Epithelial cell of esophagus (primary cell): ENCODE data around the gene KIT.

ENCODE experiments used
- DNase-seq: peaks from one replicate; pipeline ENCODE4 v3.0.0; 2010; ENCODE audit warnings: low read depth
- H3K4me3 ChIP-seq: 2 replicates; pipeline ENCODE4 v1.5.1; 2011; ENCODE audit warnings: mild to moderate bottlenecking, low read length, control low read depth
- TF ChIP-seq, protein P1 (sequence below): IDR thresholded peaks from 2 replicates; pipeline ENCODE4 v1.5.1; 2011; ENCODE audit warnings: low read depth, mild to moderate bottlenecking, low read length, control low read depth, inconsistent platforms; ENCODE audit not compliant: insufficient read depth; ENCODE audit errors: missing control alignments

The KIT gene

DNA sequence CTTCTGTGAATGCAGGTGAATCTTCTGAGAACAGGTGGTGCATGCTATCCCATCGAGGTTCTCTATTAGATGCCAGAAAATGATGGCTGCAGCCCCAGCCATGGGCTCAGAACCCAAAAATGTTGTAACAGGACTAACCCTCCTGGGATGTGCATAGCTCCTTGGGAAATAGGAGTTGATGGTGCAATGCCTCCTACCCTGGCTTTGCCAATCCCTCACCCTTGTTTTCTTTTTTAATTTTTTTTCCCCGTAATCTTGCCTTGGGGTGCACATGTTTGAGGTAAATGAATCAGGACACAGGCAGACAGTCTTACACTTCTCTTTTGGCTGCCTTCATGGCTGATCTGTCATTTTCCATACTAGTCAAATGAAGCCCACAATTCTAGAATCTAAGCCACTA is 96.6 kb downstream of the KIT start:
- DNase-seq, result no peak
- TF ChIP-seq, protein P1, sequence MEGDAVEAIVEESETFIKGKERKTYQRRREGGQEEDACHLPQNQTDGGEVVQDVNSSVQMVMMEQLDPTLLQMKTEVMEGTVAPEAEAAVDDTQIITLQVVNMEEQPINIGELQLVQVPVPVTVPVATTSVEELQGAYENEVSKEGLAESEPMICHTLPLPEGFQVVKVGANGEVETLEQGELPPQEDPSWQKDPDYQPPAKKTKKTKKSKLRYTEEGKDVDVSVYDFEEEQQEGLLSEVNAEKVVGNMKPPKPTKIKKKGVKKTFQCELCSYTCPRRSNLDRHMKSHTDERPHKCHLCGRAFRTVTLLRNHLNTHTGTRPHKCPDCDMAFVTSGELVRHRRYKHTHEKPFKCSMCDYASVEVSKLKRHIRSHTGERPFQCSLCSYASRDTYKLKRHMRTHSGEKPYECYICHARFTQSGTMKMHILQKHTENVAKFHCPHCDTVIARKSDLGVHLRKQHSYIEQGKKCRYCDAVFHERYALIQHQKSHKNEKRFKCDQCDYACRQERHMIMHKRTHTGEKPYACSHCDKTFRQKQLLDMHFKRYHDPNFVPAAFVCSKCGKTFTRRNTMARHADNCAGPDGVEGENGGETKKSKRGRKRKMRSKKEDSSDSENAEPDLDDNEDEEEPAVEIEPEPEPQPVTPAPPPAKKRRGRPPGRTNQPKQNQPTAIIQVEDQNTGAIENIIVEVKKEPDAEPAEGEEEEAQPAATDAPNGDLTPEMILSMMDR, result no peak
- no peak overlapping the region for H3K4me3 ChIP-seq

GRCh38 chr4:54764476-54764875 is 106.7 kb downstream of the KIT start:
- no peak for DNase-seq
- TF ChIP-seq, protein P1, result no peak
- H3K4me3 ChIP-seq, result no peak overlapping the region

DNA sequence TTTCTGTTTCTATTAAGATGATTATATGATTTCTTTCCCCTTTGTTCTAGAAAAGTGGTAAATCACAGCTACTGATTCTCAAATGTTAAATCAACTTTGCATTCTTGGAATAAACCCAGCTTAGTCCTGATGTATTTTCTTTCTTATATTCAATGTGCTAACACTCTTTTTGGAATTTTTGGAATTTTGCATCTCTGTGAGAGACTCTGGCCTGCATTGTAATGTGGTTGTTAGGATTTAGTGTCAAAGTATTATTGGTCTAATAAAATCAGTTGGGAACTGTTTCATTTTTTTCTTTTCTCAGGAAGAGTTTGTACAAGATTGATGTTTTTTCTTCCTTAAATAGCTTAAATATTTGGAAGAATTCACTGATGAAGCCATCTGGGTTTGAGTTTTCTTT is 109.6 kb downstream of the KIT start:
- TF ChIP-seq, protein P1, result no peak
- H3K4me3 ChIP-seq, result no peak overlapping the region
- DNase-seq, result no peak

GRCh38 chr4:54773022-54773421 is 115.3 kb downstream of the KIT start:
- H3K4me3 ChIP-seq, result no peak overlapping the region
- TF ChIP-seq, protein P1, result no peak
- DNase-seq, result no peak

DNA sequence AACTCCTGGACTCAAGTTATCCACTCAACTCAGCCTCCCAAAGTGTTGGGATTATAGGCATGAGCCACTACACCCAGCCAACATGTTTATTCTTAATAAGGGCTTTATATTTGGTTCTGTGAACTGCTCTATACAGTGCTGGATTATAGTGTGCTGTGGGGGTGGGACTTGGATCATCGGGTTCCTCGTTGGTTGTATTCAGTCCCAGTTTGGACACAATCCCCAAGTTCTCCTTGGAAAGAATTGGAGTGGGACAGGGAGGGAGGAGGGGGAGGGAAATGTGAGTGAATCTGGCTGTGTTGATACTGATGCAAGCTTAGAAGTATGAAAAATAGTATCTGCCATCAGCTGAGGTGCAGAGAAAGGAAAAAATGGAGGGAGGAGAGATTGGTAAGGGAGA is 121.3 kb downstream of the KIT start:
- H3K4me3 ChIP-seq, result no peak overlapping the region
- DNase-seq, result no peak
- TF ChIP-seq, protein P1, result no peak

DNA sequence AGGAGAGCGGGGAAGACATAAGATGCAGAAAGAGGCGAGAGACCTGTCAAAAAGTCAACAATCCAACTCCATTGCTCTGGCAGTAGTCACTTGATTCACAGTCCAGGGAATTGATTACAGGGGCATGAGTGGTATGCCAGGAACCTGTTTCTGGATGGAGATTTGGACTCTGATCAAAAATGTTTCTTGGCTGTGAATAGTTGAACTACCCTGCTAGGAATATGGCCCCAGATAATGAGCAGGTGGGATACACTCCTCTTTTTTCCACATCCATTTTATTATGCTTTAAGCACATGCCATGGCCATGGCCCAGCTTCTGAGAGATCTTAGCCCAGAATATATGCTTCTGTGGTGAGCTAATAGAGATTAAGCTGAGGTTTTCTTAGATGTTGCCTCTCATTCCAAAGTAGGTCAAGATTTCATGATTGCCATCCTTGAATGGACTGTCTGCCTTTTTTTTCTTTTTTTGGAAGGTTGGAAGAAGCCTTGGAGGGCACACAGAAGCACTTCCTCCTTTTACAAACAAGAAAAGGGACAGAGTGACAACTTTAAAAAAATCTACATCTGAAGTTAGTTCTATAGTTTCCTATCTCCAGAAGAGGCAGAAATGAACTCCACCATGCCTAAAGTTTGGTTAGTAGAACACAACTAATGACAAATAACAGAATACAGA is 121.9 kb downstream of the KIT start:
- DNase-seq, result no peak
- TF ChIP-seq, protein P1, result no peak
- no peak overlapping the region for H3K4me3 ChIP-seq

GRCh38 chr4:54780149-54780495 is 122.4 kb downstream of the KIT start:
- TF ChIP-seq, protein P1, result no peak
- no peak for DNase-seq
- no peak overlapping the region for H3K4me3 ChIP-seq
